Naive thymus-derived CD8-positive, alpha-beta T cell (primary cell): ENCODE results near the gene CCDC88C. TPM values are rescaled to one million over a fixed set of nuclear protein-coding genes. Genes with fewer than 3 reads are reported as not detected.
A peak's percentile ranks its signal among the peaks of the same experiment; 100 is the strongest.

Source experiments
- ATAC-seq, 2 donors: fragments of 150-1000 bp; cut with Tn5 transposase in 1 of 2; sonication (Bioruptor Pico), chemical (Tn5 transposase) in 1 of 2; 1 replicate in 1 of 2; 2 replicates in 1 of 2; pipeline ENCODE4 v1.10.0; 2021; ENCODE audit warnings: mild to moderate bottlenecking in 2 of 2, moderate library complexity in 2 of 2
- POLR2A ChIA-PET: fragments of 350-600 bp; sonication (Branson Sonifier 250); formaldehyde crosslinking; loops from one replicate; lab custom pipeline; 2021; ENCODE audit warnings: antibody characterized with exemption; lab: Charles Lee
- DNase-seq, 10 donors: peaks; one replicate each; pipeline versions ENCODE4 v3.0.0 to v3.0.0-alpha.2; 2020 to 2022
- H3K27ac Mint-ChIP-seq, 10 donors: one replicate each; pipeline ENCODE4 v1.8.0; 2020 to 2022; ENCODE audit warnings: mild to moderate bottlenecking in 10 of 10, mixed read lengths in 10 of 10, moderate library complexity in 4 of 10, inconsistent platforms in 1 of 10
- H3K27me3 Mint-ChIP-seq, 5 donors: one replicate each; pipeline ENCODE4 v1.8.0; 2021 to 2022; ENCODE audit warnings: mixed read lengths in 5 of 5
- H3K36me3 Mint-ChIP-seq, 3 donors: one replicate each; pipeline ENCODE4 v1.8.0; 2020 to 2022; ENCODE audit warnings: mixed read lengths in 3 of 3, mild to moderate bottlenecking in 2 of 3, inconsistent platforms in 1 of 3
- H3K4me1 Mint-ChIP-seq, 4 donors: one replicate each; pipeline ENCODE4 v1.8.0; 2021 to 2022; ENCODE audit warnings: mixed read lengths in 4 of 4
- H3K4me3 Mint-ChIP-seq, 10 donors: one replicate each; pipeline ENCODE4 v1.8.0; 2020 to 2022; ENCODE audit warnings: mild to moderate bottlenecking in 10 of 10, mixed read lengths in 10 of 10, moderate library complexity in 6 of 10, inconsistent platforms in 1 of 10
- H3K9me3 Mint-ChIP-seq, 9 donors: one replicate each; pipeline ENCODE4 v1.8.0; 2020 to 2022; ENCODE audit warnings: mixed read lengths in 9 of 9, mild to moderate bottlenecking in 3 of 9, inconsistent platforms in 1 of 9, moderate library complexity in 1 of 9
- polyA plus RNA-seq, 3 donors: library from polyadenylated mRNA; unstranded; fragments of 300-500 nt; fragmentation: Illumina TruSeq; gene quantifications; one replicate each; pipeline ENCODE4 v1.2.3, GENCODE V29; 2021
- total RNA-seq, 8 experiments: library from RNA in 2 of 8; stranded (reverse) in 2 of 8; gene quantifications; one replicate each; pipeline ENCODE4 v1.2.3 and lab custom pipeline; 2021 to 2026

The CCDC88C gene
- total and polyA plus RNA-seq, 5 experiments from 2014 or later: 23.4 to 322 (median 41.9) TPM

- DNase-seq (peak in 2 of 10 donors; percentile 28 to 33), ATAC-seq (no peak)
- H3K9me3 Mint-ChIP-seq: peaks cover 0 to 5% (median 0%) of the 10 kb centered on the region in 9 donors
- no peaks in the 10 kb centered on the region for H3K27me3 Mint-ChIP-seq
- H3K4me1 Mint-ChIP-seq: peaks cover 46 to 92% (median 74%) of the 10 kb centered on the region in 4 donors
- POLR2A ChIA-PET: interaction anchor here (2.8 to 6.2 kb wide), 4 partner anchors 10 to 22 kb away, joined by 15 to 86 read pairs (median 23); no protein-coding TSS in a partner anchor
- peak overlapping the region; percentile 64 to 90 (median 82) for H3K4me3 Mint-ChIP-seq
- peak overlapping the region; percentile 18 to 98 (median 89) for H3K27ac Mint-ChIP-seq
- no peaks in the 10 kb centered on the region for H3K36me3 Mint-ChIP-seq
Observed at GRCh38 chr14:91241863-91242262, 175.8 kb downstream of the CCDC88C start.

GRCh38 chr14:91238661-91239060 is 179.0 kb downstream of the CCDC88C start:
- Mint-ChIP-seq H3K27ac (peak overlapping the region in 2 of 10 donors; percentile 42 to 44), H3K27me3 (no peaks in the 10 kb centered on the region), H3K9me3 (no peaks in the 10 kb centered on the region), H3K36me3 (no peaks in the 10 kb centered on the region), H3K4me3 (peak overlapping the region in 1 of 10 donors; percentile 7), H3K4me1 (peaks cover 38 to 71% (median 57%) of the 10 kb centered on the region in 4 donors)
- POLR2A ChIA-PET: interaction anchor here (3.1 kb wide), 1 partner anchor 10 kb away, joined by 11 read pairs; no protein-coding TSS in a partner anchor
- ATAC-seq: no peak
- DNase-seq: no peak

- POLR2A ChIA-PET: interaction anchor here (3.1 kb wide), 1 partner anchor 9 kb away, joined by 11 read pairs; no protein-coding TSS in a partner anchor
- no peak overlapping the region for H3K4me3 Mint-ChIP-seq
- H3K9me3 Mint-ChIP-seq: no peaks in the 10 kb centered on the region
- peak overlapping the region in 3 of 10 donors; percentile 25 to 44 (median 42) for H3K27ac Mint-ChIP-seq
- peaks cover 34 to 70% (median 52%) of the 10 kb centered on the region in 4 donors for H3K4me1 Mint-ChIP-seq
- DNase-seq (no peak), ATAC-seq (no peak)
- no peaks in the 10 kb centered on the region for H3K36me3 Mint-ChIP-seq
- no peaks in the 10 kb centered on the region for H3K27me3 Mint-ChIP-seq
Observed at GRCh38 chr14:91238085-91238484, 179.5 kb downstream of the CCDC88C start.

GRCh38 chr14:91237219-91237618 is 180.4 kb downstream of the CCDC88C start:
- Mint-ChIP-seq H3K4me1 (peaks cover 29 to 69% (median 49%) of the 10 kb centered on the region in 4 donors), H3K27me3 (no peaks in the 10 kb centered on the region), H3K9me3 (peaks cover 0 to 2% (median 0%) of the 10 kb centered on the region in 9 donors), H3K27ac (peak overlapping the region in 1 of 10 donors; percentile 40), H3K4me3 (no peak overlapping the region), H3K36me3 (peaks cover 0 to 3% (median 0%) of the 10 kb centered on the region in 3 donors)
- POLR2A ChIA-PET: no interaction called here
- DNase-seq: no peak
- ATAC-seq: no peak

- Mint-ChIP-seq H3K9me3 (peaks cover 0 to 5% (median 0%) of the 10 kb centered on the region in 9 donors), H3K27ac (peak overlapping the region in 1 of 10 donors; percentile 65), H3K27me3 (no peaks in the 10 kb centered on the region), H3K4me3 (no peak overlapping the region), H3K4me1 (peaks cover 19 to 69% (median 50%) of the 10 kb centered on the region in 4 donors), H3K36me3 (peaks cover 0 to 10% (median 0%) of the 10 kb centered on the region in 3 donors)
- POLR2A ChIA-PET: interaction anchor here (0.7 kb wide), 3 partner anchors 11 to 916 kb away, joined by 3 to 4 read pairs (median 3); no protein-coding TSS in a partner anchor
- ATAC-seq: no peak
- DNase-seq: no peak
Observed at GRCh38 chr14:91235841-91236240, 181.8 kb downstream of the CCDC88C start.

GRCh38 chr14:91234791-91235114 is 182.9 kb downstream of the CCDC88C start:
- no peaks in the 10 kb centered on the region for H3K27me3 Mint-ChIP-seq
- peaks cover 0 to 10% (median 0%) of the 10 kb centered on the region in 3 donors for H3K36me3 Mint-ChIP-seq
- H3K4me3 Mint-ChIP-seq: no peak overlapping the region
- DNase-seq: no peak
- POLR2A ChIA-PET: interaction anchor here (1.1 to 2.2 kb wide), 2 partner anchors 9 to 10 kb away, joined by 5 to 6 read pairs; no protein-coding TSS in a partner anchor
- no peak for ATAC-seq
- peak overlapping the region in 1 of 10 donors; percentile 71 for H3K27ac Mint-ChIP-seq
- peaks cover 0 to 9% (median 0%) of the 10 kb centered on the region in 9 donors for H3K9me3 Mint-ChIP-seq
- peaks cover 23 to 71% (median 57%) of the 10 kb centered on the region in 4 donors for H3K4me1 Mint-ChIP-seq

GRCh38 chr14:91233936-91234790 is 183.5 kb downstream of the CCDC88C start:
- peaks cover 26 to 71% (median 60%) of the 10 kb centered on the region in 4 donors for H3K4me1 Mint-ChIP-seq
- peak overlapping the region in 1 of 10 donors; percentile 71 for H3K27ac Mint-ChIP-seq
- no peak overlapping the region for H3K4me3 Mint-ChIP-seq
- DNase-seq (peak in 1 of 10 donors; percentile 47), ATAC-seq (no peak)
- POLR2A ChIA-PET: interaction anchor here (1.1 to 2.2 kb wide), 2 partner anchors 10 to 11 kb away, joined by 5 to 6 read pairs; no protein-coding TSS in a partner anchor
- H3K36me3 Mint-ChIP-seq: peaks cover 0 to 10% (median 0%) of the 10 kb centered on the region in 3 donors
- H3K9me3 Mint-ChIP-seq: peaks cover 0 to 9% (median 0%) of the 10 kb centered on the region in 9 donors
- H3K27me3 Mint-ChIP-seq: no peaks in the 10 kb centered on the region

- Mint-ChIP-seq H3K4me1 (peaks cover 35 to 72% (median 64%) of the 10 kb centered on the region in 4 donors), H3K9me3 (peaks cover 0 to 9% (median 0%) of the 10 kb centered on the region in 9 donors), H3K27ac (peak overlapping the region in 3 of 10 donors; percentile 45 to 89 (median 88)), H3K4me3 (peak overlapping the region in 4 of 10 donors; percentile 6 to 30 (median 15)), H3K36me3 (peaks cover 0 to 10% (median 0%) of the 10 kb centered on the region in 3 donors), H3K27me3 (no peaks in the 10 kb centered on the region)
- ATAC-seq (no peak), DNase-seq (peak in 1 of 10 donors; percentile 23)
- POLR2A ChIA-PET: interaction anchor here (2.2 kb wide), 1 partner anchor 11 kb away, joined by 6 read pairs; no protein-coding TSS in a partner anchor
Observed at GRCh38 chr14:91232603-91233002, 185.0 kb downstream of the CCDC88C start.

GRCh38 chr14:91232052-91232451 is 185.6 kb downstream of the CCDC88C start:
- Mint-ChIP-seq H3K27me3 (no peaks in the 10 kb centered on the region), H3K36me3 (peaks cover 0 to 10% (median 0%) of the 10 kb centered on the region in 3 donors), H3K4me3 (peak overlapping the region in 8 of 10 donors; percentile 6 to 74 (median 42)), H3K27ac (peak overlapping the region in 6 of 10 donors; percentile 19 to 89 (median 73)), H3K9me3 (peaks cover 0 to 9% (median 0%) of the 10 kb centered on the region in 9 donors), H3K4me1 (peaks cover 35 to 75% (median 69%) of the 10 kb centered on the region in 4 donors)
- DNase-seq: peak in 1 of 10 donors; percentile 13
- POLR2A ChIA-PET: no interaction called here
- no peak for ATAC-seq

GRCh38 chr14:91231446-91231845 is 186.2 kb downstream of the CCDC88C start:
- POLR2A ChIA-PET: no interaction called here
- Mint-ChIP-seq H3K4me1 (peaks cover 41 to 81% (median 75%) of the 10 kb centered on the region in 4 donors), H3K27ac (peak overlapping the region in 6 of 10 donors; percentile 19 to 93 (median 60)), H3K27me3 (no peaks in the 10 kb centered on the region), H3K4me3 (peak overlapping the region in 9 of 10 donors; percentile 28 to 74 (median 45)), H3K36me3 (peaks cover 0 to 10% (median 0%) of the 10 kb centered on the region in 3 donors), H3K9me3 (peaks cover 0 to 9% (median 0%) of the 10 kb centered on the region in 9 donors)
- no peak for ATAC-seq
- no peak for DNase-seq

GRCh38 chr14:91230397-91231035 is 187.1 kb downstream of the CCDC88C start:
- Mint-ChIP-seq H3K4me3 (peak overlapping the region; percentile 52 to 86 (median 82)), H3K36me3 (peaks cover 0 to 10% (median 0%) of the 10 kb centered on the region in 3 donors), H3K4me1 (peaks cover 46 to 88% (median 82%) of the 10 kb centered on the region in 4 donors), H3K27ac (peak overlapping the region; percentile 49 to 95 (median 89)), H3K9me3 (peaks cover 0 to 9% (median 0%) of the 10 kb centered on the region in 9 donors), H3K27me3 (no peaks in the 10 kb centered on the region)
- ATAC-seq (no peak), DNase-seq (no peak)
- POLR2A ChIA-PET: interaction anchor here (1.2 to 5.0 kb wide), 5 partner anchors 9 to 37 kb away, joined by 5 to 86 read pairs (median 10); partner anchors contain the start of gene GPR68
